BE2C (cell line): ENCODE results near the gene ELANE.

Experiments
- DNase-seq: peaks from one replicate; pipeline ENCODE4 v3.0.0-alpha.2; 2020
- H3K27me3 ChIP-seq: fragments of 250-450 bp; sonication (Bioruptor Pico); 2 replicates; pipeline ENCODE4 v1.5.1; 2020; ENCODE audit warnings: mild to moderate bottlenecking
- H3K36me3 ChIP-seq: fragments of 250-450 bp; sonication (Bioruptor Pico); 2 replicates; pipeline ENCODE4 v1.5.1; 2020; ENCODE audit warnings: mild to moderate bottlenecking
- H3K4me1 ChIP-seq: fragments of 250-450 bp; sonication (Bioruptor Pico); 2 replicates; pipeline ENCODE4 v1.5.1; 2020
- H3K4me3 ChIP-seq: 2 replicates; pipeline ENCODE4 v1.5.1; 2011; ENCODE audit warnings: low read depth, low read length
- H3K9me3 ChIP-seq: fragments of 250-450 bp; sonication (Bioruptor Pico); 2 replicates; pipeline ENCODE4 v1.5.1; 2020
- CTCF ChIP-seq: IDR thresholded peaks from 2 replicates; pipeline ENCODE4 v1.5.1; 2012; ENCODE audit warnings: mild to moderate bottlenecking, low read depth, low read length

The ELANE gene

GRCh38 chr19:805166-805551 lies 46.9 kb upstream of the ELANE start:
- TF ChIP-seq CTCF = no peak
- H3K27me3 ChIP-seq = no peaks in the 10 kb centered on the region
- H3K4me3 ChIP-seq = no peak overlapping the region
- no peak for DNase-seq
- peaks cover 32% of the 10 kb centered on the region for H3K4me1 ChIP-seq
- H3K36me3 ChIP-seq = peaks cover 98% of the 10 kb centered on the region
- H3K9me3 ChIP-seq = no peaks in the 10 kb centered on the region

- no peaks in the 10 kb centered on the region for H3K9me3 ChIP-seq
- peak; percentile 69 for DNase-seq
- TF ChIP-seq CTCF = no peak
- H3K4me1 ChIP-seq = peaks cover 29% of the 10 kb centered on the region
- H3K4me3 ChIP-seq = no peak overlapping the region; the same call in 1 of the 2 replicates
- H3K27me3 ChIP-seq = no peaks in the 10 kb centered on the region
- H3K36me3 ChIP-seq = peaks cover 98% of the 10 kb centered on the region
These were observed 46.2 kb upstream of the ELANE start for GRCh38 chr19:805600-806550.

- no peak overlapping the region for H3K4me3 ChIP-seq
- H3K4me1 ChIP-seq = peaks cover 19% of the 10 kb centered on the region
- peaks cover 98% of the 10 kb centered on the region for H3K36me3 ChIP-seq
- H3K9me3 ChIP-seq = no peaks in the 10 kb centered on the region
- no peak for DNase-seq
- no peaks in the 10 kb centered on the region for H3K27me3 ChIP-seq
- TF ChIP-seq CTCF = no peak
These were observed 45.2 kb upstream of the ELANE start for GRCh38 chr19:806815-807421.

- Histone ChIP-seq H3K27me3 (no peaks in the 10 kb centered on the region), H3K4me1 (peaks cover 13% of the 10 kb centered on the region), H3K4me3 (no peak overlapping the region), H3K9me3 (no peaks in the 10 kb centered on the region), H3K36me3 (peaks cover 93% of the 10 kb centered on the region)
- no peak for DNase-seq
- TF ChIP-seq CTCF = no peak
These were observed 44.3 kb upstream of the ELANE start for GRCh38 chr19:807627-808422.

DNA sequence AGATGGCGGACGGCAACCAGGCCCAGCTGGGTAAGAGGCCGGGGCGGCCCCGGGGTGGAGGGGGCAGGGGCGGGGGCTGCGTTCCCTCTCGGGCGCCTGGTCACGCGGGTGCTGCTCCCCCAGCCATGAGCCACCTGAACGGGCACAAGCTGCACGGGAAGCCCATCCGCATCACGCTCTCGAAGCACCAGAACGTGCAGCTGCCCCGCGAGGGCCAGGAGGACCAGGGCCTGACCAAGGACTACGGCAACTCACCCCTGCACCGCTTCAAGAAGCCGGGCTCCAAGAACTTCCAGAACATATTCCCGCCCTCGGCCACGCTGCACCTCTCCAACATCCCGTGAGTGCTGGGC lies 43.7 kb upstream of the ELANE start:
- Histone ChIP-seq H3K4me1 (peaks cover 9% of the 10 kb centered on the region), H3K27me3 (no peaks in the 10 kb centered on the region), H3K9me3 (no peaks in the 10 kb centered on the region), H3K36me3 (peaks cover 93% of the 10 kb centered on the region), H3K4me3 (no peak overlapping the region)
- no peak for DNase-seq
- TF ChIP-seq CTCF = no peak
